KG1 (cell line): ENCODE measurements around the gene TET2.
A peak's percentile ranks its signal among the peaks of the same experiment; 100 is the strongest.

Experiments
- DNase-seq: peaks from one replicate; lab custom pipeline; 2025; lab: John Stamatoyannopoulos, UW

The TET2 gene

GRCh38 chr4:105140684-105141490 lies 5.8 kb upstream of the TET2 start:
- no peak for DNase-seq

- DNase-seq = no peak
Observed at GRCh38 chr4:105145156-105145902, 1.3 kb upstream of the TET2 start.

GRCh38 chr4:105145903-105146275 lies 787 bp upstream of the TET2 start:
- no peak for DNase-seq

- DNase-seq = no peak
Observed at GRCh38 chr4:105147016-105147552, 408 bp downstream of the TET2 start.

GRCh38 chr4:105147553-105148161 lies 981 bp downstream of the TET2 start:
- DNase-seq = peak; percentile 42

- no peak for DNase-seq
Observed at GRCh38 chr4:105148356-105148755, 1.7 kb downstream of the TET2 start.

- DNase-seq = no peak
Observed at GRCh38 chr4:105148776-105149175, 2.1 kb downstream of the TET2 start.

- DNase-seq = no peak
Observed at GRCh38 chr4:105149771-105150170, 3.1 kb downstream of the TET2 start.

GRCh38 chr4:105150503-105150902 lies 3.8 kb downstream of the TET2 start:
- DNase-seq = no peak

GRCh38 chr4:105153749-105154148 lies 7.1 kb downstream of the TET2 start:
- DNase-seq = no peak

- DNase-seq = no peak
Observed at GRCh38 chr4:105154576-105154975, 7.9 kb downstream of the TET2 start.

- no peak for DNase-seq
Observed at GRCh38 chr4:105155426-105155825, 8.8 kb downstream of the TET2 start.

GRCh38 chr4:105158837-105159236 lies 12.2 kb downstream of the TET2 start:
- no peak for DNase-seq

- DNase-seq = no peak
Observed at GRCh38 chr4:105162123-105162796, 15.6 kb downstream of the TET2 start.

- no peak for DNase-seq
Observed at GRCh38 chr4:105164548-105164947, 17.9 kb downstream of the TET2 start.

- no peak for DNase-seq
Observed at GRCh38 chr4:105166066-105166465, 19.4 kb downstream of the TET2 start.

- no peak for DNase-seq
Observed at GRCh38 chr4:105170711-105171110, 24.0 kb downstream of the TET2 start.

GRCh38 chr4:105171912-105172311 lies 25.2 kb downstream of the TET2 start:
- no peak for DNase-seq

GRCh38 chr4:105174098-105174497 lies 27.4 kb downstream of the TET2 start:
- DNase-seq = no peak

GRCh38 chr4:105179539-105180401 lies 33.1 kb downstream of the TET2 start:
- no peak for DNase-seq

GRCh38 chr4:105181259-105181658 lies 34.6 kb downstream of the TET2 start:
- DNase-seq = no peak
